Nephron progenitor cell (in vitro differentiated cells): ENCODE data around the gene KRTCAP2.
"Not testable (repeated sequence)": the region's sequence is repeated elsewhere in the genome, so short reads cannot be mapped to it uniquely, and the experiment has no call there.

Source experiments
- DNase-seq: peaks from one replicate; pipeline ENCODE4 v3.0.0; 2021
- H3K27ac Mint-ChIP-seq: 2 replicates; pipeline ENCODE4 v1.8.0; 2021; ENCODE audit warnings: mild to moderate bottlenecking, moderate library complexity, mixed read lengths
- H3K27me3 Mint-ChIP-seq: 2 replicates; pipeline ENCODE4 v1.8.0; 2021; ENCODE audit warnings: mild to moderate bottlenecking, low read depth, mixed read lengths; ENCODE audit not compliant: poor library complexity
- H3K36me3 Mint-ChIP-seq: 2 replicates; pipeline ENCODE4 v1.8.0; 2021; ENCODE audit warnings: low read depth, mixed read lengths
- H3K4me1 Mint-ChIP-seq: 2 replicates; pipeline ENCODE4 v1.8.0; 2021; ENCODE audit warnings: mixed read lengths
- H3K4me3 Mint-ChIP-seq: 2 replicates; pipeline ENCODE4 v1.8.0; 2021; ENCODE audit warnings: mild to moderate bottlenecking, moderate library complexity, mixed read lengths
- H3K9me3 Mint-ChIP-seq: 2 replicates; pipeline ENCODE4 v1.8.0; 2021; ENCODE audit warnings: mild to moderate bottlenecking, moderate library complexity, mixed read lengths
- TF ChIP-seq, protein P1 (sequence below): fragments of 200-600 bp; sonication (generic); IDR thresholded peaks from 2 replicates; pipeline ENCODE4 v1.5.0; 2021; ENCODE audit warnings: antibody characterized with exemption

KRTCAP2 gene

DNA sequence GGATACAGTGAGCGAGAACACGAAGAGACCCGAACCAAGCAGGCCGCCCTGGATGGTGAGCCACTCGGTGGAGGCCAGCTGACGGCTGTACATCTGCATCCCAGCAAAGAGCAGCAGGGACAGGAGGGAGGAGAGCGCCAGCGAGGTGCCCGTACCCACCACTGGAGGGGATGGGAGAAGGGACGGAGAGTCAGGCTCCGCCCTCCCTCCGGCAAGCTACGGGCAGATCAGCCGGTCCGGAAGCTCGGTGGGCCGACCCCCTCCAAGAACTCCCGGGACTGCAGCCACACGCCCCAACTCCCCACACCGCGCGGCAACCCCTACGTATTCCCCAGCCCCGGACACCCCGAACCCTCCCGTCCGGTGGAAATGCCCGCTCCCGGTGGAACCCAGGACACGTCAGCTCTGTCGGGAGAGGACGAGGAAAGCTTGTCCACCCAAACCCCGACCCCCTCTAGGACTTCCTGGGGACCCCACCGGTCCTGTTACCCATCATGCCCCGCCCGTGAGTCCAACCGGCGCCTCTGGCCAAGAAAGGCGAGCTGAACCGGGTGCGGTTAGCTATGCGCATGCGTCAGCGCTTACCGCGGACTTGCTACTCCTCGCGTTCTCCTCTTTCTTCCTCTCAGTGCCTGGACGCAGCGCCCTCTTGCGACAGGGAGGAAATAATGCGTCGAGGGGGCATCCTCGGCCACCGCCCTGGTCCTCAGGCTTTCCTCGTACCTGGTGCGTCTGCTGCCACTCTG is at the start of gene KRTCAP2:
Gene KRTCAP2 (minus strand): TSS at position 573 of the 746 bp plus-strand sequence. CDS start 80 bp downstream, at position 493.
- Mint-ChIP-seq H3K4me1 (peaks cover 48% of the 10 kb centered on the region), H3K36me3 (peaks cover 20% of the 10 kb centered on the region), H3K27me3 (peaks cover 14% of the 10 kb centered on the region), H3K9me3 (no peaks in the 10 kb centered on the region), H3K27ac (peak within 1 kb of the TSS; percentile 92), H3K4me3 (peak within 1 kb of the TSS; percentile 94)
- TF ChIP-seq, protein P1, sequence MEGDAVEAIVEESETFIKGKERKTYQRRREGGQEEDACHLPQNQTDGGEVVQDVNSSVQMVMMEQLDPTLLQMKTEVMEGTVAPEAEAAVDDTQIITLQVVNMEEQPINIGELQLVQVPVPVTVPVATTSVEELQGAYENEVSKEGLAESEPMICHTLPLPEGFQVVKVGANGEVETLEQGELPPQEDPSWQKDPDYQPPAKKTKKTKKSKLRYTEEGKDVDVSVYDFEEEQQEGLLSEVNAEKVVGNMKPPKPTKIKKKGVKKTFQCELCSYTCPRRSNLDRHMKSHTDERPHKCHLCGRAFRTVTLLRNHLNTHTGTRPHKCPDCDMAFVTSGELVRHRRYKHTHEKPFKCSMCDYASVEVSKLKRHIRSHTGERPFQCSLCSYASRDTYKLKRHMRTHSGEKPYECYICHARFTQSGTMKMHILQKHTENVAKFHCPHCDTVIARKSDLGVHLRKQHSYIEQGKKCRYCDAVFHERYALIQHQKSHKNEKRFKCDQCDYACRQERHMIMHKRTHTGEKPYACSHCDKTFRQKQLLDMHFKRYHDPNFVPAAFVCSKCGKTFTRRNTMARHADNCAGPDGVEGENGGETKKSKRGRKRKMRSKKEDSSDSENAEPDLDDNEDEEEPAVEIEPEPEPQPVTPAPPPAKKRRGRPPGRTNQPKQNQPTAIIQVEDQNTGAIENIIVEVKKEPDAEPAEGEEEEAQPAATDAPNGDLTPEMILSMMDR, result peak; percentile 93
- peak; percentile 94 for DNase-seq

DNA sequence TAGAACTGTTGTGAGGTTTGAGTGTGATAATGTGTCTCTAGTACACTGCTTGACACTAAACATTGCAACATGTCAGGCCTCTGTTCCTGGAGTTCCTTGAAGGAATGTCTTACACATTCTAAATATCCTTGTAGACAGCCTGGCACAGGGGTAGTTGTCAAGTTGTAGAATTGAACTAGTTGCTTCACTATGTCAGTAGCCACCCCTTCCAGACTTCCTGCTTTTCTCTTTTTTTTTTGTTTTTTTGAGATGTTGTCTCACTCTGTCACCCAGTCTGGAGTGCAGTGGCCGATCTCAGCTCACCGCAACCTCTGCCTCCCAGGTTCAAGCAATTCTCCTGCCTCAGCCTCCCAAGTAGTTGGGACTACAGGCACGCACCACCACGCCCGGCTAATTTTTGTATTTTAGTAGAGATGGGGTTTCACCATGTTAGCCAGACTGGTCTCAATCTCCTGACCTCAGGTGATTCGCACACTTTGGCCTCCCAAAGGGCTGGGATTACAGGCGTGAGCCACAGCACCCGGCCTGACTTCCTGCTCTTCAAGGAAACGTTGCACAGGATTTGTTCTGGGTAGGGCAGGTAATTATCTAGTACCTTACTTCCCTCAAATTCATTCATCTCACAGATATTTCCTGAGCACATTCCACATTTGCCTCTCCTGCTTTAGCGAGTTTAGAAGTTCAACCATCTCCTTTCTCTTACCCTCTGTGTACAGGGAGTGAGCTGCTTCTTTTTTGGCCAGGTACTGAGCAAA is 47.3 kb upstream of the KRTCAP2 start:
- H3K36me3 Mint-ChIP-seq, DNase-seq, H3K27me3 Mint-ChIP-seq, H3K9me3 Mint-ChIP-seq, H3K4me3 Mint-ChIP-seq: not testable (repeated sequence)
- peaks cover 43% of the 10 kb centered on the region for H3K4me1 Mint-ChIP-seq
- peak overlapping the region; percentile 59 for H3K27ac Mint-ChIP-seq

DNA sequence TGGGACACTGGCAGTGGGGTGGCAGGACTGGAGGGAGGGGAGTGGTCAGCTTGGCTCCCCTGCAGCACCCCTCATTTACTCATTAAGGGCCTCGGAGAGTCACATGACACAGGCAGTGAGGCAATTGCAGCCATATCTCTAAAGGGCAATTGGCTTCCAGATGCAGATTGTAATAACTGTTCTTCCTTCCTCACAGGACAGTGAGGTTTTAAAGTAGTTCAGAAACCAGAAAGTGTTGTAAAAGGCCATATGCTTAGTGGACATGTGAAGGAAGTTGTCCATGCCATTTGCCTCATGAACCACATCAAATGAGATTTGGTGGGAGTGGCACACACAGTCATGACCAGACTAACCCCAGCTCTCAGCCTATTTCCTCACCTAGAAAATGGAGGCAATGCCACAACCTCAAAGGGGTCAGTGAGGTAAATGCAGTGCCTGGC is 46.5 kb upstream of the KRTCAP2 start:
- Mint-ChIP-seq H3K27ac (peak overlapping the region; percentile 59), H3K36me3 (peaks cover 9% of the 10 kb centered on the region), H3K9me3 (no peaks in the 10 kb centered on the region), H3K27me3 (no peaks in the 10 kb centered on the region), H3K4me3 (peak overlapping the region; percentile 75), H3K4me1 (peaks cover 35% of the 10 kb centered on the region)
- no peak for DNase-seq
- TF ChIP-seq, protein P1, result no peak

DNA sequence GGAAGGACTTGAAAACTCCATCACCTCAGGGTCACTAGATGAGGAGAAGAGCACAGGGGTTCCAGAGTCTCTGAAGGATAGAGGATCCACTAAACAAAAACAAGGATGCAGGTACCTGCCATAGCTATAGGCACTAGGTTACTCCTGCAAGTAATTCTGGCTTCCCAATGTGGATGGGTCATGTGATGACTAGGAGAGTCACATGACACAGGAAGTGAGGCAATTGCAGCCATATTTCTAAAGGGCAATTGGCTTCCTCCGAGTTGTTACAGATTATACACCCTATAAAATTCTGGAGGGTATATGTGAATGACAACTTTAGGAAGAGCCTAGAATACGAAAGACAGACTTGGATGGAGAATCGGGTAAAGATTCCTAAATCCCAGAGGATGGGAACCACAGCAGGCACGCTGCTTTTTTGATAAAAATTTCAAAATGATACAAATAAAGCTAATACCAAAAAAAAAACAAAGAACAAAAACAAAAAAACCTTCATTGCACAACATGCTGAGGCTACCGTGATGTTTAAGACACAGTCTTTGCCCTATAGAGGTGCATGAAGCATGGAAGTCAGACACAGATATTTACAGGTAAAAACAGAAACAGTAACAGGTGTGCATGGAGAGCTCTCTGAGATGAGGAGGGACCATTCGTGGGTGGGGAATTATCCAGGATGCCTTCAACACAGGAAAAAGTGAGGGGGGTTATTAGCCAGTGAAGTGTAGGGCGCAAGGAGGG is 45.9 kb upstream of the KRTCAP2 start:
- Mint-ChIP-seq H3K4me1 (peaks cover 29% of the 10 kb centered on the region), H3K4me3 (peak overlapping the region; percentile 75), H3K36me3 (peaks cover 5% of the 10 kb centered on the region), H3K9me3 (no peaks in the 10 kb centered on the region), H3K27me3 (no peaks in the 10 kb centered on the region), H3K27ac (peak overlapping the region; percentile 50)
- DNase-seq, result peak; percentile 42
- TF ChIP-seq, protein P1, result no peak

DNA sequence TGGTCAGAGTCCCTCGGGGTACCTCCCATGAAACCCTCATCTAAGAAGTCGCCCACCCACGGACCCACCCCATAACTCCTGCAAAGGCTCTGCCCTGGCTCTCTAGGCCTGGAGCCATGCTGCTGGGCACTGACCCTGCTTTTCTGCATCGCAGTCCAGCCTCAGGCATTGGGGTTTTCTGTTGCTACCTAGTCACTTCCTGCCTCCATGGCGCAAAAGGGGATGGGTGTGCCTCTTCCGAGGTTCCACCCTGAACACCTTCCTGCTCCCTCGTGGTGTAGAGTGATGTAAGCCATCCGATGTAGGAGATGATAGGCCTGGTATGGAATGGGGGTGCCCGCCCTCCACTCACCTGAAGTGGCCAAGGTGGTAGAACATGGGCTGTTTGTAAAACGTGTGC is 41.6 kb upstream of the KRTCAP2 start:
- not testable (repeated sequence) for DNase-seq, H3K9me3 Mint-ChIP-seq, H3K27ac Mint-ChIP-seq, H3K4me3 Mint-ChIP-seq, H3K36me3 Mint-ChIP-seq, H3K27me3 Mint-ChIP-seq
- peaks cover 27% of the 10 kb centered on the region for H3K4me1 Mint-ChIP-seq

DNA sequence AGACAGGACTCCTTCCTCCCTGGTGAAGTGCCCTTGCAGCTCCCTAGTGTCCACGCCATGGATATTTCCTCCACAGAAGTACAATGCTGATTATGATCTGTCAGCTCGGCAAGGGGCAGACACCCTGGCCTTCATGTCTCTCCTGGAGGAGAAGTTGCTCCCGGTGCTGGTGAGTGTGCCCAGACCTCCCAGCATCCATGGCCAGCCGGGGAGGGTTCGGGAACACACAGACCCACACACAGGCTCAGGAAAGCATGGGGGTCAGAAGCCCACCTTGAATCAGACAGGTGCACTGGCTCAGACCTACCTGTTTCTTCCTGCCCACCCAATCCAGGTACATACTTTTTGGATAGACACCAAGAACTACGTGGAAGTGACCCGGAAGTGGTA is 38.9 kb upstream of the KRTCAP2 start:
- DNase-seq, H3K36me3 Mint-ChIP-seq, H3K27me3 Mint-ChIP-seq, H3K27ac Mint-ChIP-seq, H3K9me3 Mint-ChIP-seq, H3K4me3 Mint-ChIP-seq: not testable (repeated sequence)
- H3K4me1 Mint-ChIP-seq, result peaks cover 27% of the 10 kb centered on the region

DNA sequence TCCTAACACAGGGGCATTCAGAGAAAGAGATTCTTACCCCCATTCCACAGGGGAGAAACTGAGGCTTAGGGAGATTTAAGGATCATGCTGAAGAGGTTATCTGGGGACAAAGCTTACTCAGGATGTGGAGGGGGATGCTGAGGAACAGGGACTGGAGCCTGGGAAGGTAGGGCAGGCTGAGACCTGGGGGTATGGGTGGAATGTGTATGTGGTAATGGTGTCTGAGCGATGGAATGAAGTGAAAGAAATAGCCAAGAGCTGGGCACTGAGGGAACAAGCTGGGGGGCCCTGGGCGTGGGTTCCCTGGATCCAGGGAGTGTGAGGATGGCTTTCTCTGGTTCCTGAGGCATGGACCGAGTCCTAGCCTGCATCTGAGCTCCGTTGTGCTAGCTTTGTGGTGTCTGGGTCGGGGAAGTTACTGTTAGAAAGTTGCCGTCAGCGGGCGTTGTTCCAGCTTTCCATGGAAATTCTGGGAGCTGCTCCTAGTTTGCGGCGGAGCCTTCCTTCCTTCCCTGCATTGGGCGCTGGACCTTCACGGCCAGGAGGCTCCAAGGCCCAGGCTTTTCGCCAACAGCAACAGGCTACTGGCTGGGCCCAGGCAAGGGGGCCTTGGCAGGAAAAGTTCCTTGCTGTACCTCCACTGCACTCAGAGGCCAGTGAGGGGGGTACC is 38.4 kb upstream of the KRTCAP2 start:
- not testable (repeated sequence) for H3K36me3 Mint-ChIP-seq, H3K27ac Mint-ChIP-seq, H3K27me3 Mint-ChIP-seq, H3K9me3 Mint-ChIP-seq, DNase-seq, H3K4me3 Mint-ChIP-seq
- peaks cover 33% of the 10 kb centered on the region for H3K4me1 Mint-ChIP-seq
